Neural cell (in vitro differentiated cells): ENCODE data around the gene GMDS. TPM values are rescaled to one million over a fixed set of nuclear protein-coding genes. Genes with fewer than 3 reads are reported as not detected.

ENCODE experiments used
- H2AFZ ChIP-seq: fragments of 200-600, 300-800 bp; sonication (generic), shearing (Covaris generic); 2 replicates; pipeline ENCODE4 v1.6.0; 2014; ENCODE audit warnings: low read depth, mild to moderate bottlenecking, antibody characterized with exemption, low read length, moderate library complexity
- H3F3A ChIP-seq: fragments of 200-600 bp; shearing (Covaris generic); 2 replicates; pipeline ENCODE4 v1.6.1; 2016; ENCODE audit warnings: mild to moderate bottlenecking, moderate library complexity, mixed read lengths, antibody characterized with exemption, low read length; ENCODE audit not compliant: insufficient read depth, poor library complexity, severe bottlenecking
- H3K27ac ChIP-seq: fragments of 200-600, 300-800 bp; sonication (generic), shearing (Covaris generic); 2 replicates; pipeline ENCODE4 v1.5.1; 2014; ENCODE audit warnings: mild to moderate bottlenecking, low read length, moderate library complexity
- H3K27me3 ChIP-seq: fragments of 300-800, 200-600 bp; sonication (generic), shearing (Covaris generic); 2 replicates; pipeline ENCODE4 v1.6.0; 2014; ENCODE audit warnings: mild to moderate bottlenecking, low read depth, low read length, moderate library complexity; ENCODE audit not compliant: insufficient read depth
- H3K36me3 ChIP-seq: fragments of 300-800, 200-600 bp; sonication (generic), shearing (Covaris generic); 2 replicates; pipeline ENCODE4 v1.5.1; 2014; ENCODE audit warnings: mild to moderate bottlenecking, antibody characterized with exemption, low read length, moderate library complexity; ENCODE audit not compliant: insufficient read depth
- H3K4me2 ChIP-seq: fragments of 300-800, 200-600 bp; sonication (generic), shearing (Covaris generic); 2 replicates; pipeline ENCODE4 v1.6.0; 2014; ENCODE audit warnings: mild to moderate bottlenecking, low read length
- H3K4me3 ChIP-seq: fragments of 300-800, 200-600 bp; sonication (generic), shearing (Covaris generic); 2 replicates; pipeline ENCODE4 v1.5.1; 2014; ENCODE audit warnings: mild to moderate bottlenecking, low read length, moderate library complexity
- H3K79me2 ChIP-seq: fragments of 200-600 bp; shearing (Covaris generic); replicated peaks from 2 replicates; pipeline ENCODE4 v1.6.0; 2014; ENCODE audit warnings: mild to moderate bottlenecking, low read length, moderate library complexity; ENCODE audit not compliant: insufficient read depth
- H3K9ac ChIP-seq: fragments of 300-800, 200-600 bp; sonication (generic), shearing (Covaris generic); 2 replicates; pipeline ENCODE4 v1.6.1; 2016; ENCODE audit warnings: mild to moderate bottlenecking, low read length, mixed read lengths
- H3K9me2 ChIP-seq: fragments of 200-600 bp; shearing (Covaris generic); 2 replicates; pipeline ENCODE4 v1.6.1; 2016; ENCODE audit warnings: mild to moderate bottlenecking, low read length, mixed read lengths; ENCODE audit not compliant: insufficient read depth
- H3K9me3 ChIP-seq: fragments of 200-600, 300-800 bp; sonication (generic), shearing (Covaris generic); 2 replicates; pipeline ENCODE4 v1.6.1; 2016; ENCODE audit warnings: mild to moderate bottlenecking, mixed run types, low read length, moderate library complexity, mixed read lengths
- H4K20me1 ChIP-seq: fragments of 200-600 bp; shearing (Covaris generic); 2 replicates; pipeline ENCODE4 v1.6.1; 2016; ENCODE audit warnings: mild to moderate bottlenecking, mixed run types; ENCODE audit not compliant: insufficient read depth
- CTCF ChIP-seq: fragments of 450-650 bp; IDR thresholded peaks from 2 replicates; pipeline ENCODE4 v1.5.1; 2014; ENCODE audit warnings: antibody characterized with exemption, mild to moderate bottlenecking, moderate library complexity; ENCODE audit not compliant: poor library complexity, severe bottlenecking
- EP300 ChIP-seq: fragments of 450-650 bp; conservative IDR thresholded peaks from 2 replicates; pipeline ENCODE4 v1.6.1; 2014; ENCODE audit warnings: antibody characterized with exemption, mild to moderate bottlenecking, moderate library complexity; ENCODE audit not compliant: poor library complexity, severe bottlenecking
- EZH2 ChIP-seq: fragments of 200-600, 300-800 bp; shearing (Covaris generic), sonication (generic); IDR thresholded peaks from 2 replicates; pipeline ENCODE4 v1.6.1; 2014; ENCODE audit warnings: antibody characterized with exemption, low read length, borderline replicate concordance, mild to moderate bottlenecking; ENCODE audit not compliant: insufficient read depth, poor library complexity, severe bottlenecking
- MXI1 ChIP-seq: fragments of 450-650 bp; conservative IDR thresholded peaks from 2 replicates; pipeline ENCODE4 v1.6.1; 2014; ENCODE audit warnings: antibody characterized with exemption, mild to moderate bottlenecking; ENCODE audit not compliant: poor library complexity, severe bottlenecking
- POLR2AphosphoS5 ChIP-seq: IDR thresholded peaks from 2 replicates; pipeline ENCODE4 v1.6.1; 2012
- RAD21 ChIP-seq: fragments of 450-650 bp; conservative IDR thresholded peaks from 2 replicates; pipeline ENCODE4 v1.6.1; 2014; ENCODE audit warnings: antibody characterized with exemption, mild to moderate bottlenecking, moderate library complexity
- REST ChIP-seq: IDR thresholded peaks from 2 replicates; pipeline ENCODE4 v1.6.1; 2012; ENCODE audit warnings: borderline replicate concordance
- SMC3 ChIP-seq: fragments of 450-650 bp; conservative IDR thresholded peaks from 2 replicates; pipeline ENCODE4 v1.6.1; 2014; ENCODE audit warnings: antibody characterized with exemption, mild to moderate bottlenecking, moderate library complexity; ENCODE audit not compliant: poor library complexity
- TAF1 ChIP-seq: IDR thresholded peaks from 2 replicates; pipeline ENCODE4 v1.6.1; 2012; ENCODE audit warnings: low read depth
- polyA plus RNA-seq: library from polyadenylated mRNA; depleted of rRNA; stranded (reverse); fragments of >200 nt; gene quantifications from 2 replicates; pipeline ENCODE4 v1.2.3, GENCODE V29; 2014

The GMDS gene
- polyA plus RNA-seq, 1 donor from 2014 or later = 11.4 TPM

GRCh38 chr6:1838604-1839213, 406.7 kb downstream of the GMDS start:
- no peak overlapping the region for H3K27ac ChIP-seq
- no peaks in the 10 kb centered on the region for H3K27me3 ChIP-seq
- H3K9me3 ChIP-seq = no peaks in the 10 kb centered on the region
- H3K9me2 ChIP-seq = no peaks in the 10 kb centered on the region
- H3K36me3 ChIP-seq = no peaks in the 10 kb centered on the region
- no peak overlapping the region for H3K4me2 ChIP-seq
- no peak overlapping the region for H3K9ac ChIP-seq
- TF ChIP-seq SMC3 = no peak
- TF ChIP-seq EP300 = no peak
- no peak for TF ChIP-seq EZH2
- TF ChIP-seq TAF1 = no peak
- no peak for TF ChIP-seq POLR2AphosphoS5
- TF ChIP-seq RAD21 = no peak
- TF ChIP-seq CTCF = no peak
- no peak for TF ChIP-seq REST
- no peak for TF ChIP-seq MXI1
- no peak overlapping the region for H2AFZ ChIP-seq
- H3K4me3 ChIP-seq = no peak overlapping the region
- no peaks in the 10 kb centered on the region for H4K20me1 ChIP-seq
- H3K79me2 ChIP-seq = no peaks in the 10 kb centered on the region
- H3F3A ChIP-seq = no peaks in the 10 kb centered on the region

- H3K9me3 ChIP-seq = no peaks in the 10 kb centered on the region
- no peaks in the 10 kb centered on the region for H3F3A ChIP-seq
- H3K4me2 ChIP-seq = no peak overlapping the region
- no peak overlapping the region for H3K9ac ChIP-seq
- TF ChIP-seq TAF1 (no peak), POLR2AphosphoS5 (no peak), EP300 (no peak), EZH2 (no peak), SMC3 (no peak), MXI1 (no peak), CTCF (no peak), RAD21 (no peak), REST (no peak)
- no peak overlapping the region for H3K27ac ChIP-seq
- no peaks in the 10 kb centered on the region for H3K36me3 ChIP-seq
- H3K9me2 ChIP-seq = no peaks in the 10 kb centered on the region
- H3K4me3 ChIP-seq = no peak overlapping the region
- H3K27me3 ChIP-seq = no peaks in the 10 kb centered on the region
- H2AFZ ChIP-seq = no peak overlapping the region
- no peaks in the 10 kb centered on the region for H4K20me1 ChIP-seq
- no peaks in the 10 kb centered on the region for H3K79me2 ChIP-seq
Measured at GRCh38 chr6:1837826-1838225, 407.6 kb downstream of the GMDS start.
